ENCODE results near the gene AQP2. TPM values are rescaled to one million over a fixed set of nuclear protein-coding genes. Genes with fewer than 3 reads are reported as not detected.
A peak's percentile ranks its signal among the peaks of the same experiment; 100 is the strongest.

Gene AQP2
- total RNA-seq, 1 donor, result not detected

- no peak for DNase-seq (ENCODE audit: low read depth)
- no peak for TF ChIP-seq CTCF (IDR thresholded peaks at IDR 0.05; ENCODE audit: insufficient read depth, low read length)
- no peak overlapping the region for H3K4me3 ChIP-seq (ENCODE audit: low read depth, low read length)
These were observed 22.9 kb downstream of the AQP2 start for GRCh38 chr12:49973361-49973830.

GRCh38 chr12:49974231-49974675 is 23.7 kb downstream of the AQP2 start:
- DNase-seq (ENCODE audit: low read depth), result peak; percentile 73
- no peak overlapping the region for H3K4me3 ChIP-seq (ENCODE audit: low read depth, low read length)
- TF ChIP-seq CTCF (IDR thresholded peaks at IDR 0.05; ENCODE audit: insufficient read depth, low read length), result peak; percentile 72

GRCh38 chr12:49974677-49975317 is 24.3 kb downstream of the AQP2 start:
- peak; percentile 25 for DNase-seq (ENCODE audit: low read depth)
- TF ChIP-seq CTCF (IDR thresholded peaks at IDR 0.05; ENCODE audit: insufficient read depth, low read length), result no peak
- H3K4me3 ChIP-seq (ENCODE audit: low read depth, low read length), result no peak overlapping the region

- no peak for TF ChIP-seq CTCF (IDR thresholded peaks at IDR 0.05; ENCODE audit: insufficient read depth, low read length)
- H3K4me3 ChIP-seq (ENCODE audit: low read depth, low read length), result no peak overlapping the region
These were observed 24.8 kb downstream of the AQP2 start for GRCh38 chr12:49975318-49975761.

GRCh38 chr12:49976557-49976956 is 26.0 kb downstream of the AQP2 start:
- no peak for TF ChIP-seq CTCF (IDR thresholded peaks at IDR 0.05; ENCODE audit: insufficient read depth, low read length)
- no peak for DNase-seq (ENCODE audit: low read depth)
- H3K4me3 ChIP-seq (ENCODE audit: low read depth, low read length), result no peak overlapping the region

More at GRCh38 chr12:49975318-49975761, 24.8 kb downstream of the AQP2 start:
- DNase-seq (ENCODE audit: low read depth), result no peak

- TF ChIP-seq CTCF (IDR thresholded peaks at IDR 0.05; ENCODE audit: insufficient read depth, low read length), result no peak
- no peak for DNase-seq (ENCODE audit: low read depth)
- no peak overlapping the region for H3K4me3 ChIP-seq (ENCODE audit: low read depth, low read length)
These were observed 27.6 kb downstream of the AQP2 start for GRCh38 chr12:49978125-49978524.

Data from fibroblast of the aortic adventitia (primary cell).